A673 (cell line): ENCODE results near the gene TEX53.

Experiments
- EZH2 ChIP-seq: fragments of 200-600 bp; sonication (generic); IDR thresholded peaks from 2 replicates; pipeline ENCODE4 v1.6.1; 2017; ENCODE audit warnings: borderline replicate concordance, low read depth, mild to moderate bottlenecking, mixed read lengths, antibody characterized with exemption, low read length; ENCODE audit not compliant: poor library complexity, severe bottlenecking
- TF ChIP-seq, protein P1 (sequence below): fragments of 300-800, 200-600 bp; sonication (generic); conservative IDR thresholded peaks from 2 replicates; pipeline ENCODE4 v1.5.1; 2017; ENCODE audit warnings: low read depth, mild to moderate bottlenecking, antibody characterized with exemption, low read length, moderate library complexity, mixed read lengths

DNA sequence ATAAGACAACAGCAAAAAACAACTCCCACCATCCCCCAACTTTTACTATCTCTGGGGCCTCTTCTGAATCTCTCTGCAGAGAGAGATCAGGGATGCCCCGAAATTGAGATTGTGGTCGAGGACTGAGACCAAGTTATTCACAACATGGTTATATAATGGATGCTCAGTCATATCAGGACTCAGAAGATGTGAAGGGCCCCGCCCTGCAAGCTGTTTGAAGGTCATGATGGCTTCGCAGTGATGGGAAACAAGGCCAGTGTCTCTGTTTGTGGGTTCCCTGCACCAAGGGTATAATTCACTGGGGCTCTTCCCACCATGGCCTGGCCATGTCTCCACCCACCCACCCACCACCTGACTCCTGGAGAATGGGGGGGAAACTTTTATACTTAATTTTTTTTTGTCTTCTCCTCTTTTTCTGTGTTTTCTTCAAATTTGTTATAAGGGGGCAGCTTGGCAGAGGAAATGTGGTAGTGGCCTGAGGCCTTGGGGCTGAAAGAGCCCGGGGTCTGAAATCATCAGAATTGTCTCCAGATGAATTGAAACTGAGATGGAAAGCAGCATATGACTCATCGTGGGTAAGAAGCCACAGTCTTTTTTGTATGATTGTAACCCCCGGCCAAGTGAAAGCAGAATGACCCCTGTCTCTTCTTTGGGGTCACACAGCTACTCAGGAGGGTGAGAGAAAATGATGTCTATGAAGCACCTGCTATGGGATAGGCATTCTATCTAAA lies 39.4 kb upstream of the TEX53 start:
- TF ChIP-seq, protein P1, sequence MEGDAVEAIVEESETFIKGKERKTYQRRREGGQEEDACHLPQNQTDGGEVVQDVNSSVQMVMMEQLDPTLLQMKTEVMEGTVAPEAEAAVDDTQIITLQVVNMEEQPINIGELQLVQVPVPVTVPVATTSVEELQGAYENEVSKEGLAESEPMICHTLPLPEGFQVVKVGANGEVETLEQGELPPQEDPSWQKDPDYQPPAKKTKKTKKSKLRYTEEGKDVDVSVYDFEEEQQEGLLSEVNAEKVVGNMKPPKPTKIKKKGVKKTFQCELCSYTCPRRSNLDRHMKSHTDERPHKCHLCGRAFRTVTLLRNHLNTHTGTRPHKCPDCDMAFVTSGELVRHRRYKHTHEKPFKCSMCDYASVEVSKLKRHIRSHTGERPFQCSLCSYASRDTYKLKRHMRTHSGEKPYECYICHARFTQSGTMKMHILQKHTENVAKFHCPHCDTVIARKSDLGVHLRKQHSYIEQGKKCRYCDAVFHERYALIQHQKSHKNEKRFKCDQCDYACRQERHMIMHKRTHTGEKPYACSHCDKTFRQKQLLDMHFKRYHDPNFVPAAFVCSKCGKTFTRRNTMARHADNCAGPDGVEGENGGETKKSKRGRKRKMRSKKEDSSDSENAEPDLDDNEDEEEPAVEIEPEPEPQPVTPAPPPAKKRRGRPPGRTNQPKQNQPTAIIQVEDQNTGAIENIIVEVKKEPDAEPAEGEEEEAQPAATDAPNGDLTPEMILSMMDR = no peak
- TF ChIP-seq EZH2 = no peak
